NCI-H345 treated with DMSO at 0.1 percent for 48 hours (cell line): ENCODE results near the gene CDH2.

ENCODE experiments used
- DNase-seq: peaks from one replicate; lab custom pipeline; 2025; ENCODE audit not compliant: unreplicated experiment; lab: John Stamatoyannopoulos, UW

Gene CDH2

DNA sequence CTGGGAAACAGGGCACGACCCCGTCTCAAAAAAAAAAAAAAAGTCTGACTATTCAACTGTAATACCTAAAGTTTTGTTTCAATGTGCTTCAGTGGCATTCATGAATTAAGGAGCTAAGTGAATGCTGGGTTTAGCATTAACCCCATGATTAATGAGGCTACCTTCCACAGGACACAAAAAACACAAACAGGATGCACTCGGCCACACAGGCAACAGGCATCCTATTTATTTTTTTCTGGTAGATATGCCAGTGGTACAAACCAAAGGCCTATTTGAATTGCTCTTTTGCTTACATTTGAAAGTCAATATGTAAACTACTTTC lies 48.3 kb downstream of the CDH2 start:
- no peak for DNase-seq

- DNase-seq, result no peak
These were observed 48.9 kb downstream of the CDH2 start for GRCh38 chr18:28127763-28128658.

- no peak for DNase-seq
These were observed 49.7 kb downstream of the CDH2 start for GRCh38 chr18:28127228-28127627.

- no peak for DNase-seq
These were observed 50.2 kb downstream of the CDH2 start for GRCh38 chr18:28126768-28127167.

DNA sequence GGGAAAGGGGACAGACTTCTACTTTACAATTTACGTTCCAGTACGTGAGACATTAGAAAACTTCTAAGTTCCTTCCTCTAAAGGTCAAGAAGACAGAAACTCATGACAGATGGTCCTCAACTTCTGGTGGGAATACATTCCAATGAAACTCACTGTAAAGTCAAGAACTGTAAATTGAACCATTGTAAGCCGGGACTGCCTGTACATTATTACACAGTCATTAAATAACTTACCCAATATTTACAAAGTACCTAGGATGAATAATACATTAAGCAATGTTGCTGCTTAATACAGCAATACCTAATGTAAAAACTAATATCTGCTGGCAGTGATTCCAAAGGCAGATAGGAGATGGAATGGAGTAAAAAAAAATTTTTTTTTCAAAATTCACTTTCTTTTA lies 51.9 kb downstream of the CDH2 start:
- DNase-seq, result no peak

GRCh38 chr18:28124131-28125029 lies 52.5 kb downstream of the CDH2 start:
- DNase-seq, result no peak

DNA sequence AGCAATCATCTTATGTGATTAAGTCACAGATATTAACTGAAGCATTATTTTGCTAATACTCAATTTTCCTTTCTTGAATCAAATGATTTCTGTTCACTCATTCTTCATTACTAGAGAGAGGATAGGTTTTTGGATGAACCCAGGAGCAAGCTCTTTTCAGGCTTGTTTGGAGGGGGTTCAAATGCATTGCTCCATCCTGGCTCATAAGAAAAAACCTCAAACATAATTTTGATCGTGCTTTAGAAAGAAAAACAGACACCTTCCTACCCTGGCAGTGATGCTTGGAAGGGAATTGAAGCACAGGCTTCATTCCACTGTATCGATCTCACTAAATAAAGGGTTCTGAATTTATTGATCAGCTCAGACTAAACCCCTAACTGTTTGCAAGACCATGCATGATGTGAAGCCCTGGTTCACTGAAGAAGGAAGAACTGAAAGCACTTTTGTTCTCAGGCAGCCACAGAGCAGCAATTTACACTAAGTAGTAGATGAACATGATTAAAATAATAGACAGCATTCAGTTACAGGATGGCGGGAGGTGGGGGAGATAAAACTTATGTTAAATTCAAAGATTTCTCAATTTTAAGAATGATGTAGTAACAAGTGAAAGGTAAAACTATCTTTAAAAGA lies 53.4 kb downstream of the CDH2 start:
- no peak for DNase-seq

GRCh38 chr18:28120828-28121515 lies 56.0 kb downstream of the CDH2 start:
- DNase-seq, result no peak

- DNase-seq, result no peak
These were observed 60.5 kb downstream of the CDH2 start for GRCh38 chr18:28116461-28116860.

GRCh38 chr18:28115149-28115550 lies 61.8 kb downstream of the CDH2 start:
- no peak for DNase-seq

- no peak for DNase-seq
These were observed 62.5 kb downstream of the CDH2 start for GRCh38 chr18:28114472-28114871.

- DNase-seq, result no peak
These were observed 63.5 kb downstream of the CDH2 start for GRCh38 chr18:28113271-28114029.

DNA sequence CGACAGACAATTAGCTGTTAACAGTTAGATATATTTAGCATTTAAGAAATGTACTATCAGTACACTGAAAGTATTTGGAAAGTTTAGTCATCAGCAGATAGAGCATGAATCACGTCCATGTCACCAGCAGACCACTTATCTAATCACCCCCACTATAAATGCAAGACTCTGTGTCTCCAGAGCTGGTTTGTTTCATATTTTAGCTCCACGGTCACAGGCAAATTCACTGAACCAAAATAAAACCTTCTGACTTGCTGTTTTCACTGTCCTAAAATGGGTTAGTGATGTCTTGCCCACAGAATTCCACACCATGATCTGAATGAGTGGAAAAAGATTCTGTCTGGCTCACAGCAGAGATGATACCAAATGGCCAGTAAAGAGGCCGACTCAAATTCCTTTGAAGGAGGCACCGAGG lies 64.9 kb downstream of the CDH2 start:
- no peak for DNase-seq

DNA sequence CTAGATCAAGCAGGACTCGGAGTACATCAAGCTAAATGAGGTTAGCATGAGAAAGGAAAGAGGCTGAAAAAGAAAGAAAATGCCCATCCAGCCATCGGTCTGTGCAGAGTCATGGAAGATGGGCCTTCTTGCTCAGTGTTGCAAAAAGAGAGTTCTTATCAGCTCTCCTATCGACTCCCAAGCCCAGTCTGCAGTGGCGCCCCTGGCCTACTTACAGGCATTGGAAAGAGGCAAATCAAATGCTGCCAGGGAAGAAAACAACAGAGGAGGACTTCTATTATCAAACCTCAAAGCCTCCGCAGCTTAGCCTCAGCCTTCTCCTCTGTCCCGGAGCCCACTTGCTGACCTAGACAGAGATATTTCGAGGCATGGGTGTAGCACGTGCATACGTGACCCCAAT lies 66.0 kb downstream of the CDH2 start:
- DNase-seq, result no peak

DNA sequence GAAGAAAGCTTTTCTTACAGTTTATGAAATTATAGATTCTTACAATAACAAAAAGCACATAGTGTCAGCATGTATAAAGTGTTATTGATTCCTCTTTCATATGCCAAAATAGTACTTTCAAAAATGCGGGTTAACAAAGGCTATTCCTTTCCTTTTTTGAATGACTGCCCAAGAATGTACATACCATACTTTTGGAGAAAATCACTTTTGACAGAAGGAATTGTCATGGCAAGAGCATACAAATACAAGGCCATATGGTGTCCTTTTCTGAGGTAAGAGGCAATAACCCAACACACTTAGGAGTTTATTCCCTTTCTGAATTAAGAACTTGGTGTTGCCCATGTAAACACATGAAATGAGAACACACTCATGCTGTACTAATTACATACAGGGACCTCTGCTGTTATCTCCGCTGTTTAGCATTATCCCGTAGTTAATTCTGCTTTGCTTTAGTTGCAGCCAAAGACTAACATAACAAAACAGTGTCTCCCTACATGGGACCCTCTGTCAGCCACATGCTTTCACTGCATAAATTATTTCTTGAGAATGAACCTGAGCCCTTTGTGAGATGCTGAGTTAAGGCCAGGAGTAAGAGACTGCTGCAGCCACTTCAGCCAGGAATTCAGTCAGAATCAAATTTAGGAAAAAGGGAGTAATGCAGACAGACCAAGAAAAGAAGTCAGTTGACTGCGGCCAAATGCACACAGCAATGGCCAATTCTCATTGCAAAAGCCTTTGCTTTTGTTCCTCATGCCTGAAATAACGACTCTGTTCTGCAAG lies 67.0 kb downstream of the CDH2 start:
- DNase-seq, result no peak

- DNase-seq, result no peak
These were observed 68.1 kb downstream of the CDH2 start for GRCh38 chr18:28108814-28109213.

DNA sequence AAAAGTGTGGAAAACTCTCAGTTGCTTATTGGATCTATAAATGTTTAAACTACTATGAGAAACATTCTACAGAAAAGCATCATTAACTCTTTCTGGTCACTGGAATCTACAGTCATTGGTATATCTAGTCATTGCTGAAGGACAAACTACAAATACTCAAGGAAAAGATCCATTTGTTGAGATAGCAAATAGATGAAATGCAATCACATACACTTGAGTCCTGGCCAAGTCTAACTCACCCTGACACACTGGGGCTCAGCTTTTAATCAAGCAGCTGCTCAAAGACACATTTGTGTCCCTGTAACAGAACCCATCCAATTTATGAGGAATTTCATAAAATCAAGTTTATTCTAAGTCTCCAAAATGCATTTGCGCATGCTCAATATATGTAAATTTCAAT lies 68.7 kb downstream of the CDH2 start:
- DNase-seq, result no peak

DNA sequence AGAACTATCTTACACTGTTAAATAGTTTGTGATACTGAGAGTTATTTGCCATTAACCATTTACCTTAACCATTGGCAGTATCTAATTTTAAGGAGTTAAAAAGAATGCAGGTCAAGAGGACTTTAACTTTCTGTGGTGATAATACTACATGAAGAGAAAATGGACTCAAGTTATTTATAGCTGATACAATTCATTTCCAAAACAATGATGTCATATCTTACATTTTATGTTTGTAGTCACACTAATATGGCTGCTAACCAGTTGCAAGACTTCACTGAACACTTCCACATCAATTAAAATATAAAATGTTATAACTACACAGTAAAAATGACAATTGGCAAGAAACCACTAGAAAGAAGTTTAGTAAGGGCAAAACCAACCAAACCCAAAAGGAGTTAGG lies 77.7 kb downstream of the CDH2 start:
- DNase-seq, result no peak

DNA sequence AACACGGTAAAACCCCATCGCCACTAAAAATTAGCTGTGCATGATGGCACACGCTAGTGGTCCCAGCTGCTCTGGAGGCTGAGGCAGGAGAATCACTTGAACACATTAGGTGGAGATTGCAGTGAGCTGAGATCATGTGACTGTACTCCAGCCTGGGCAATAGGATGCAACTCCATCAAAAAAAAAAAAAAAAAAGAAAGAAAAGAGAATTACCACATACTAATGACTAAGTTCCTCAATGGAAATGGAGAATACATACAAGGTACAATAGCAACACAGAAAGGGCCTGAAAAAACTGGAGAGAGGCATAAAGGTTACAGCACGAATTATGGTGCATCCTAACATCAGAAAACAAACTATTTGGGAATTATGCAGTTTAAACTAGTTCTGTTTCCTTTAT lies 81.3 kb downstream of the CDH2 start:
- no peak for DNase-seq

DNA sequence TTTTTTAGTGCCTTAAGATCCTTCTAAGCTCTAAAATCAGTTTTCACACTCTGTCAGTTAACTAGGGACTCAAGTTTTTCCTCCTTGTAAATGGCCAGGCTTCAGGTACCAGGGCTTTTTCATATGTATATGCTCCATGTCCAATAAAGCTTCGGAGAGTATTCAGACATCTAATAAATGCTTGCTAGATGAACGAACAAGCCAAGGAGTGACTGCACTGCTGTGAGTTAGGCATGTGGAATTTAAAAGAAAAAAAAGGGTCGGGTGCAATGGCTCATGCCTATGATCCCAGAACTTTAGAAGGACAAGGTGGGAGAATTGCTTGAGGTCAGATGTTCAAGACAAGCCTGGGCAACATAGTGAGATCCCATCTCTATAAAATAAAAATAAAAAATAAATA lies 81.9 kb downstream of the CDH2 start:
- DNase-seq, result no peak
